Activated T-helper 1 cell treated with Interleukin-2 at 50 U/mL for 16 hours (primary cell): Measurements from ENCODE around the gene HOXD13.

Experiments used
- DNase-seq: peaks from one replicate; pipeline ENCODE4 v3.0.0-alpha.2; 2020; ENCODE audit warnings: low read depth

HOXD13 gene

DNA sequence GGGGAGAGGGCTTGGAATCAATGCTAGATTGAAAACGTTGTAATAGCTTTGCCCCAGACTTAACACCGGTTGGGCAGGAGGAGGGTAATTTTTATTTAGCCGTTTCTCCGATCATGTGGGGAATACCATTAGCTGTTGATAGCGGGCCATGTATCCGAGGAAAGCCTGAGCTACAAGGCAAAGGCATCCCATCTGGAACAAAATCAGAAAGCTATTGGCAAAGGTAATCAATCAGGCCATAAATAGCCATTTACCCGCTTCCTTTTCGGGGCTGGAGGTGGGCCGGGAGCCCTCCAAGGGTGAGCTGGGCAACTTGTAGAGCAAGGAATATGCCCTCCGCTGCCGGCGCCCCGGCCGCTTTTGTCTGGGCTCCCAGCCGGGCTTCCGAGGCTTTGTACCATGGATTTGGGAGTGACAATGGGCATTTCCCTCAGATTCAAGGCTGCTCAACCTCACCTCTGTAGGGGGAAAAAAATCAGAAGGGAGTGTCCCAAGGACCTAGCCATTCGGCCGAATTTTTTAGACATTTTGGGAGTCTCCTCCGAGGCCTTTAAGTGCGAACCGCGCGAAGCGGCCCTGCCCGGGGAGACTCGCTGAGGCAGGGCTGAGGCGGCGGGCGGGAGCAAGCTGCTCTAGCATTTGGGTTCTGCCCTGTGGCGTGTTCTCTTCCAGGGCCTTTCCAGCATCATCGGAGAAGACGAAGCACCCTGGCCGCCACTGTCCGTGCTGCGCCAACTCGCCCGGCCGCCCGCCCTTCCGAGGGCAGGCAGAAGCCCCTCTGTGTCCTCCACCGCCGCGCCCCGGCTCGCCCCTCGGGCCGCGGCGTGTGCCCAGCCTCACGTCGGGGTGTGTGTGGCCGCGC, 28.9 kb downstream of the HOXD13 start:
- no peak for DNase-seq

DNA sequence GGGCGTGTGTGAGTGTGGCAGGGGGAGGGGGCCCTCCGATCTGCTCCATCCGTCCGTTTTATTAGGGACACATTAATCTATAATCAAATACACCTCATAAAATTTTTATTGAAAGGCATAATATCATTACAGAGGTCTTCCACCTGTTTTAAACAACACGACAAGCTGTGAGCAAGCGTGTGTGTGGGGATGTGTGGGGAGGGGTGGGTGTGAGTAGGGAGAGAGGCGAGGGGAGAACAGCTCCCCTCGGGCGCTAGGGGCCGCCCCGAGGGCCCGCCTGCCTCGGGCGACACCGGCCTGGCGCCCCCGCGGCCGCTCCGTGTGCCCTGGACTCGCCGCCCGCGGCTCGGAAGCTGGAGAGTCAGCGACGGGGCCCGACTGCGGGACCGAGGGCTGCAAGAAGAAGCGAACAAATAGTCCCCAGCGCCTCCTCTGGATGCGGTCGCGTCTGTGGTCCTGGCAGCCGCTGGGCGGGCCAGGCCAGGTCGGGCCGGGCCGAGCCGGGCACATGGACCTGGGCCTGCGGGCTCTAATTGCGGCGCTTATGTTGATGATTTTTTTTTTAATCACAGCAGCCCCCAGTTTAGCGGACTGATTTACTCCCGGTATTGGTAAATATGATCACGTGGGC, 29.6 kb downstream of the HOXD13 start:
- DNase-seq = no peak

DNA sequence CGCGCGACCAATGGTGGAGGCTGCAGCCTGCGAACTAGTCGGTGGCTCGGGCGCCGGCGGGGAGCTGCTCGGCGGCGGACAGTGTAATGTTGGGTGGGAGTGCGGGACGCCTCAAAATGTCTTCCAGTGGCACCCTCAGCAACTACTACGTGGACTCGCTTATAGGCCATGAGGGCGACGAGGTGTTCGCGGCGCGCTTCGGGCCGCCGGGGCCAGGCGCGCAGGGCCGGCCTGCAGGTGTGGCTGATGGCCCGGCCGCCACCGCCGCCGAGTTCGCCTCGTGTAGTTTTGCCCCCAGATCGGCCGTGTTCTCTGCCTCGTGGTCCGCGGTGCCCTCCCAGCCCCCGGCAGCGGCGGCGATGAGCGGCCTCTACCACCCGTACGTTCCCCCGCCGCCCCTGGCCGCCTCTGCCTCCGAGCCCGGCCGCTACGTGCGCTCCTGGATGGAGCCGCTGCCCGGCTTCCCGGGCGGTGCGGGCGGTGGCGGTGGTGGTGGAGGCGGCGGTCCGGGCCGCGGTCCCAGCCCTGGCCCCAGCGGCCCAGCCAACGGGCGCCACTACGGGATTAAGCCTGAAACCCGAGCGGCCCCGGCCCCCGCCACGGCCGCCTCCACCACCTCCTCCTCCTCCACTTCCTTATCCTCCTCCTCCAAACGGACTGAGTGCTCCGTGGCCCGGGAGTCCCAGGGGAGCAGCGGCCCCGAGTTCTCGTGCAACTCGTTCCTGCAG, 30.3 kb downstream of the HOXD13 start, which contains the start of gene HOXD9:
Gene HOXD9, plus strand, starts transcription at position 37 of the 728 bp plus-strand sequence. Its CDS starts 50 bp downstream, at position 87.
- DNase-seq = no peak

DNA sequence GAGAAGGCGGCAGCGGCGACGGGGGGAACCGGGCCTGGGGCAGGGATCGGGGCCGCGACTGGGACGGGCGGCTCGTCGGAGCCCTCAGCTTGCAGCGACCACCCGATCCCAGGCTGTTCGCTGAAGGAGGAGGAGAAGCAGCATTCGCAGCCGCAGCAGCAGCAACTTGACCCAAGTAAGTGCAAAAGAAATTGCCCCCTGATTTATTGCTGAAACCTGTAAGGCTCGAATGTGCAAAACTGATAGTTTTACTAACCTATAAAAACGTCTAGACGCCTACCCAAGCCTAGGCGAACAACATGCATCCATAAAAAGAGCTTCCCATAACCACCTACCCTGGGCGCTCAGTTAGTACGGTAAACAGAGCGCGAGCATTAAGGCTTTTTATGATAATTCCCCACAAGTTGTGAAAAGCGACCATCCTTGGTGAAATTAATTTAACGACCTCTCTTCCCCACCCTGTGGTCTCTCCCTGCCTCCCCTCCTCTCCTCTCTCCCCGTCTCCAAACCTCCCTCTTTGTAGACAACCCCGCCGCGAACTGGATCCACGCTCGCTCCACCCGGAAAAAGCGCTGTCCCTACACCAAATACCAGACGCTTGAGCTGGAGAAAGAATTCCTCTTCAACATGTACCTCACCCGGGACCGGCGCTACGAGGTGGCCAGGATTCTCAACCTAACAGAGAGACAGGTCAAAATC, 31.0 kb downstream of the HOXD13 start:
- no peak for DNase-seq

DNA sequence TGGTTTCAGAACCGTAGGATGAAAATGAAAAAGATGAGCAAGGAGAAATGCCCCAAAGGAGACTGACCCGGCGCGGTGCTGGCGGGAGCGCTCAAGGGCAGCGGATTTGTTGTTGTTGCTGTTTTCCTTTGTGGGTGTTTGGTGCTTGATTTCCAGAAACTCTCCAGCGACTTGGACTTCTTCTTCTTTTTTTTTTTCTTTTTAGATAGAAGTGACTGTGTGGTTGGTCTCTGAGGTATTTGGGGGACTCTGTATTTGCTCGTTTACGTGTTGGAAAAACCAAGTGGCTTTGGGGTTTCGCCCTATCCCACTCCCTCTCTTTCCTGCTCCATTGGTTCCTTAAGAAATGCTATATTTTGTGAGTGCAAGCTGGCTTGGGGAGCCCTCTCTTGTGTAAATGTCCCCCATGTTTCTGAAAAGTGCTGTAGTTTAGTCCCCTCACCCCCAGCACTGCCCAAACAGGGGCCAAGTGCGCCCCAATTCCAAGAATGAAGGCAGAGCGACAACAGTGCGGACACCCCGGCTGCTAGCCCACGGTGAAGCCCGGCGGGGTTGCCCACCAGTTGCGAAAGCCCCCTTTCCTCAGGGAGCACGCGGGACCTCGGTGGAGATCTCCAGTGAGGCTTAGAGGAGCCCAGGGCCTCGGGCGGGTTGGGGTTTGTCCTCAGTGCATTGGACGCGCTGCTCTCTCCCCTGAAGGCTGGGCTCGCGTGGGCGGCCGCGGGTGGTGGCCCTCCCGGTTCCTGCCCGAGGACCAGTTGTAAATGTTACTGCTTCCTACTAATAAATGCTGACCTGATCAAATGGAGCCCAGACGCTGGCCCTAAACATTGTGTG, 31.8 kb downstream of the HOXD13 start:
- no peak for DNase-seq

DNA sequence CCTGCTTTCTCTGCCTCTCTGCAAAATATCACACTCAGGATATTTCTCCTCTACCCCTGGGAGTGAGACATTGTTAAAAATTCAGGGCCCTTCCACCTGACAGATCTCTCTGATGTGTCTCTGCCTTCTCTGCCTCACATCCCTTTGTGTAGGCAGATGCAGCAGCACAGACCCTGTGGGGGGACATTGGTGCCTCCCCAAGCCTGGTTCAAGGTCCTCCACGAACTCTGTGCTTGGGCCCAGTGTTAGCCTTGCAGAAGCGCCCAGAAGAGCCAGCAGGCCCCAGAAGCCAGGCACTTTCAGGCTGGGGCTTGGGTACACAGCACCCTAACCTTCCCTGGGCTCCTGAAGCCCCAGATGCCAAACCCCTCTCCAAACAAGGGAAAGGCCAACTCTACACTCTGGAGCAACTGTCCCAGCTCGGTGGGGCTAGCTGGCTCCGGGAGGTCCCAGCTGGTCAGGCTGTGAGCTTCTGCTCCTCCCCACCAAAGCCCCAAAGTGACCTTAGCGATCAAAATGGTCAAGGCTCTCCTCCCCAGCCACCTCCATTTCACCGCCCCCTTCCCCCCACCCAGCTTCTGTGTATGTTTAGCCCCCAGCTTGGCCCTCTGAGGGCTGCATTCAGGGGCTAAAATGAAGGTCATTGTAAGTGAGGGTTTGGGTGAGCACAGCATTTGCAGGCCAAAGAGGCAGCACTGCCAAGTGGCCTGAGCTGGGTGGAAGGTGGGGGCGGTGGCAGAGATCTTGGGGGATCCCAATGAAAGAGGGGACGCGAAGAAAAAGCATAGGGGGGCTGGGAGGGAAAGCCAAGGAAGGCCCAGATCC, 32.6 kb downstream of the HOXD13 start:
- DNase-seq = no peak

DNA sequence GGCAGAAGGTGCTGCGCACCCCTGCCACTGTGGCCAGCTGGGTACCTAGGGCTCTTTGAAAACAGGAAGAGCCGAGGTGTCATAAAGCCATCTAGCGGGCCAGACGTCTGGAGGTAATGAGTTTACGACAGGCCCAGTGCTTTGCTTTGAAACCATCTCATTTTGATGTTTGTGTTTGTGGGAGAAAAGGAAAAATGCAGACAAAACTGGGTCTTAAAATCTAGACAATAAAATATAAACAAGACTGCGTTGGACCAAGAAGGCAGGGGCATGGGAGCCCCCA, 33.2 kb downstream of the HOXD13 start:
- DNase-seq = no peak

DNA sequence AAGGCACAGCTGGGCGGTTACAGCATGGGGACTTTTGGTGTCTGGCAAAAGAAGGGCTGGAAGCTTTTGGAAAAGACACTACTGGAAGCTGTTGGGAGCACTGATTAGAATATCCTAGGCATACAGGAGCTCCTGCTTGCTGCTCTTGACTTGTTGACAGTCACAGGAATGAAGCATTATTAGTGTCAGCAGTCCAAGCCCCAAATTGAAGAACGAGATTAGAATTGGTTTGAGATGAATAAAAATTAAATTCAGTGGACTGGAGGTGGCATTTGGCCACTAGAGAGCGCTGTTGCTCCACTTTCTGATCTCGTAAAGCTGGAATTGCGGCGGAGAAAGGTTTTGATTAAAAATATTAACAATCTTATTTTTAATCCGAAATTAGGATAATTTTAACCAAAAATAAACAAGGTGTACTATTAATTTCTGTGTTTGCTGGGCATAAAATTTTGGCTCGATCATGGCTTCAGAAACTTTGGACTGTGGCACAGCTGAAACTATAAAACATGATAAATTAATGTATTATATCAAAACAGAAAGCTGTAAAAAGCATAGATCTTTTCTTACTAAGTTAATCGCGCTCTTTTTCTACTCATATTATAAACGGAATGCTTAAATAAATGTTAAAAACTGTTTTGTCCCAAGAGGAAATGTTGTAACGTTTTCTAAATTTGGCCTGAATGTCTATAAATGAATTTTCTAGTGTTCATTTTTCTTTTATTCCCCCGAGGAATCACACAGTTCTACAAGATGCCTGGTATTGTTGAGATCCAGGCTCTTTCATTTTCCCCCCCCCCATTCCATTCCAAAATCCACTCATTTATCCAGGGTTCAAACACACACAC, 34.6 kb downstream of the HOXD13 start:
- DNase-seq = peak; percentile 27

DNA sequence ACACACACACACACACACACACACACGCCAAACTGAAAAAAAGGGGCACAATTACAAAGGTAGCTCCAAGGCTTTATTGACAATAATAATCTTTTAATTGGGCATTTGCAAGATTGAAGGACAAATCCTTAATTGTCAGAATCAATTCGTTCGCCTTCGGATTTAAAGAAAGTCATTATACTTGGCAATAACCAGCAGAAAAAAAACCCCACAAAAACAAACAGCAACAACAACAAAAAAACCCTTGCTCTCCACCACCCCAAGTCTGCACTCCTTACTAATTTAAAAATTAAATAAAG, 35.2 kb downstream of the HOXD13 start:
- no peak for DNase-seq

DNA sequence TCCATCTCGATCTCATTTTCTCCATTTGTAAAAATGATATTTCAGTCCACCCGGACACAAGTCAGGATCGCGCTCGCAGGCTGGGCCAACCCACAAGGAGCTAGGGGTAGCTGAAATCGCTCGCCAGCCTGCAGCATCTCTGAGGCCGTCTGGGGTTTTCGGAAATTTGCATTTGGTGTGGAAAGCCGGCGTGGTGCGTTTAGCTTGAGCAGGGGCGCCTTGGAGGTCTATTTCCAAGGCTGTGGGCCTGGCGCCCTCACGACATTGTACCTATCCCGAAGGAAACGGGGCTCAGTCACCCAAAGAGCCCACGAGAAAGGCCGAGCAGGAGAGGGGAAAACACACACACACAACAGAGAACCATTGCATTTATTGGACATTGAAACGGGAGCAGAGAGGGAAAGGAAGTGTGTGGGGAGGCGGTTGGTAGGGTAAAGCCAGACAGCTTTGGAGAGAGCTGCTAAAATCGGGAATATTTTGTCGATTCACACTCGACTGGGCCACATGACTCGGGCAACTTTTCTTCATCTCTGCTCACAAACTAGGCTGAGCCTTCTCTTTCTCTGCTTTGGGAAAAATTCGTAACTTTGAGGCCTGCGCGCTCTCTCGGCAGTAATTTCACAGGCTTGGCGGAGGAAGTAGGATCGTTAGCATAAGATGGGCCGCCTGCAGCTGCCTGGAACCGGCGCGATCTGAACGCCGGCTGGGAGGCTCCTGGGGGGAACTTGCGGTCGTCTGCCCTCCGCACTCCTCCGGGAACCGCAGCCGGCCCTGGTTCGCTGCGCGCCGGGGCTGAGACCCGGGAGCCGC, 35.9 kb downstream of the HOXD13 start:
- no peak for DNase-seq

DNA sequence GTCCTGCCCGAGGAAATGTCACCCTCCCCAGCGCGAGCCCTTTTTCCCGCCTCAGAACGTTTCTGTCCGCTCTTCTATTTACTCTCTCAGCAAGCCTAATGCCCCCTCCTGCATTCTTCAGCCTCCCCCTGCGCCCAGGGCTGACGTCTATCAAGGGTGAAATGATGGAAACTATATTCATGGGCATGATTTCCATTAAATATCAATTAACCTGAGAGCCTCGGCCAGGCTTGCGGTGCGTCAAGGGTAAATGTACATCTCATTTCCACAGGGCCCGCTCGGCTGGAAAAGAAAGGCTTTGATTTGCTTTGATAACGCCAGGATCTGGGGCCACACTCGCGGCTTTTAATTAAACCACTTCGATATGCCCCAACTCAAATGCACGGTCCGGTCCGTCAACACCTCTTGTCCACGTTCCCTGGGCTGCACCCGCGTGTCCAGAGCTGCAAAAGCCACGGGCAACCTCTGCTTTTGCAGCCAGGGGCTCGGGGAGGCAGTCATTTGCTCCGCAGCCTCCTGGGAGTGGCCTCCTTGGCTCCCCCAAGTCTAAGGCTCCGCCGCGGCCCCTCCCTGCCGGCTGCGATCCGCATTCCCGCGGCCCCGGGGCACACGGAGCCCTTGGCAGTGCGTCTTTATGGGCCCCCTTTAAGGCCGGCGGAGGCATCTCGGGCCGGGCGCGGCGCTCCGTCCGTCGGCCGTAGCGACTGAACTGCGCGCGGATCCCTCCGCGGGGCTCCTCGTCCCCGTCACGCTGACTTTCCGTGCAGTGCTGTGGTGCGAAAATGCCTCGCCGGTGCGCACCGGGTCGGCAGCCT, 36.7 kb downstream of the HOXD13 start, which contains the start of gene HOXD8:
Gene HOXD8, plus strand, starts transcription at position 724 of the 815 bp plus-strand sequence. CDS start 662 bp downstream, outside the sequence.
- no peak for DNase-seq

DNA sequence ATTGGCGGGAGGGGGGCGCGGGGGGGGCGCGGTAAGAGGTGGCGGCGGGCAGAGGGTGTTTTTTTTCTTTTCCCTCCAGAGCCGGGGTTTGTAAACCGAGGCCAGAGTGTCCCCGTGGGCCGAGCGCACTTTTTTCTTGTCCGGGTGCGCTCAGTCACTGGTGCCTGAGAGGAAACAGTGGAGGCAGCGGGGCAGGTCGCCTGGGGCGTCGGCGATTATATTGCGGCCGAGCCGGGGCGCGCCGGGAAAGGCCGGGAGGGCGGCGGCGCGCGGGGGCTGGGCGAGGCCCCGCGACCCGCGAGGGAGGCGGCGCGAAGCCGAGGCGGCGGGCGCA, 37.3 kb downstream of the HOXD13 start:
- DNase-seq = no peak

DNA sequence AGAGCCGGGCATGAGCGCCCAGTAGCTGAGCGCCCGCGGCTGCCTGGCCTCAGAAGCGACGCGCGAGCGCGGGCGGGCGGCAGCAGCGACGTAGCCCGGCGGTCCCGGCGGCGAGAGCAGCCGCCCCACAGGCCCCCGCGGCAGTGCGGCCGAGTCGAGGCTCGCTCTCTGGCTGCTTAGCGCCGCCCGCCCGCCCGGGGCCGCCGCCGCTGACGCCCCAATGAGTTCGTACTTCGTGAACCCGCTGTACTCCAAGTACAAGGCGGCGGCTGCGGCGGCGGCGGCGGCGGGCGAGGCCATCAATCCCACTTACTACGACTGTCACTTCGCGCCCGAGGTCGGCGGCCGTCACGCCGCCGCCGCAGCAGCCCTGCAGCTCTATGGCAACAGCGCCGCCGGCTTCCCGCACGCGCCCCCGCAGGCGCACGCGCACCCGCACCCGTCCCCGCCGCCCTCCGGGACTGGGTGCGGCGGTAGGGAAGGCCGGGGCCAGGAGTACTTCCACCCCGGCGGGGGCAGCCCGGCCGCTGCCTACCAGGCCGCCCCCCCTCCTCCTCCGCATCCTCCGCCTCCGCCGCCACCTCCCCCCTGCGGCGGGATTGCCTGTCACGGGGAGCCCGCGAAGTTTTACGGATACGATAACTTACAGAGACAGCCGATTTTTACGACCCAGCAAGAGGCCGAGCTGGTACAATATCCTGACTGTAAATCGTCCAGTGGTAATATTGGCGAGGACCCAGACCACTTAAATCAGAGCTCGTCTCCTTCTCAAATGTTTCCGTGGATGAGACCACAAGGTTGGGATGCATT, 37.8 kb downstream of the HOXD13 start:
- no peak for DNase-seq

DNA sequence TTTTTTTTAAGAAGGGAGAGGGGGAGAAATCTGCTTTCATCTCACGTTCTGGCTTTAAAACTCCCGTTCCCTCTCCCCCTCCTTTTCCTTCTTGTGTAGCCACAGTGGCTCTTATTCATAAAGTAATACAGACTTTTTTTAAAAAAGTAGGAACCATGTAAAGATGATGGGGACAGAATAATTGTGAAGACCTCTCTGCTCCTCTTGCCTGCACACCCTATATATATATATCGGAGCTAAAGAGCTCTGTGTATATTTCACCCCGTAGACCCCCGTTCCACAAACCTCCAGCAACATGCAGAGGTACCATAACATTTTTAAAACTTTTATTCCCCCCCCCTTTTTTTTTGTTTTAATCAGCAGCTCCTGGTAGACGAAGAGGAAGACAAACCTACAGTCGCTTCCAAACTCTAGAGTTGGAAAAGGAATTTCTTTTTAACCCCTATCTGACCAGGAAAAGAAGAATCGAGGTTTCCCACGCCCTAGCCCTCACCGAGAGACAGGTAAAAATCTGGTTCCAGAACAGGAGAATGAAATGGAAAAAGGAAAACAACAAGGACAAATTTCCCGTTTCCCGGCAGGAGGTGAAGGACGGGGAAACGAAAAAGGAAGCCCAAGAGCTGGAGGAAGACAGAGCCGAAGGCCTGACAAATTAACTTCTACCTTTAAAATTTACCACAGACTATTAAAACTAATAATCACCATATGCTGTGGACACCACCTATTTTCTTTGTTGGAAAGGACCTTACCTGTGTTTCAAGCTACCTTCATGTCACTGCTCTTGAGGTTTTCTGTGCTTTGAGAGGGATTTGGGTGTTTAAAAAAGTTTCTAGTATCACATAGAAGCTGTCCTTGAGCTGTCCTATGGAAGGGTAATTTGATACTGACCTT, 38.7 kb downstream of the HOXD13 start:
- DNase-seq = no peak

DNA sequence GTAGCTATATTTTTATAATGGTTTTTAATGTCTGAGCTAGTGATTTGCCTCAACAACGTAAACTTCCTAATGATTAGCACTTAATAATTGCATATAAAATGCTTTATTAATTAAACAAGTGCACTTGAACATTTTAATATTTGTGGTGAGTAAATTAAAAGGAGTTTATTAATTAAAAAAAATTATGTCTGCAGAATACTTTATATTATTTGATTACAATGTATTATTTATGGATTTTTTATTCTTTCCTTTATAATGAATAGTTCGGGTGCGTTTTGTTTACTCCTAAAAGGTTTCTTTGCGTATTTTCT, 39.3 kb downstream of the HOXD13 start:
- DNase-seq = no peak
